T-helper 2 cell treated with Interferon-gamma antibody and Interleukin-4, amounts not matched to agents 5 μg/mL and 100 μg/mL, for 36 hours (primary cell): ENCODE data around the gene JDP2.

Source experiments
- DNase-seq: peaks from one replicate; pipeline ENCODE4 v3.0.0; 2021; ENCODE audit warnings: low spot score
- H3K27ac Mint-ChIP-seq: one replicate; pipeline ENCODE4 v1.8.0; 2021; ENCODE audit warnings: mild to moderate bottlenecking, mixed read lengths
- H3K27me3 Mint-ChIP-seq: one replicate; pipeline ENCODE4 v1.8.0; 2021; ENCODE audit warnings: low read depth, mixed read lengths
- H3K36me3 Mint-ChIP-seq: one replicate; pipeline ENCODE4 v1.8.0; 2021; ENCODE audit warnings: low read depth, mixed read lengths
- H3K4me1 Mint-ChIP-seq: one replicate; pipeline ENCODE4 v1.8.0; 2021; ENCODE audit warnings: low read depth, mixed read lengths
- H3K4me3 Mint-ChIP-seq: one replicate; pipeline ENCODE4 v1.8.0; 2022; ENCODE audit warnings: mild to moderate bottlenecking, moderate library complexity, mixed read lengths
- H3K9me3 Mint-ChIP-seq: one replicate; pipeline ENCODE4 v1.8.0; 2021; ENCODE audit warnings: mixed read lengths

The JDP2 gene

DNA sequence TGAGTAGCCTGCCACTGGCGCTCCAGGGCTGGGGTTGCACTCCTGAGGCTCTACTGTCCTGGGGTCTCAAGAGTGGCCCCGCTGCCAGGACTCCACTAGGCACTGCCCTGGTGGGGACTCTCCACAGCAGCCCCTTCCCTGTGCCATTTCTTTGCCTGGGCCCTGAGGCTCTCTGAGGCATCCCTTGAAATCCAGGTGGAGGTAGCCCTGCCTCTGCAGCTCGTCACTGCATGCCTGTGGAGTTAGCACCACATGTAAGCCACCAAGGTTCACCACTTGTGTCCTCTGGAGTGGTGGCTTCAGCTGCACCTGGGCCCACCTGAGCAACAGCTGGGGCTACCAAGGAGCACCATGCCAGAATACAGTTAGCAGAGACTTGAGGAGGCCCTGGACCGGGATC lies 54.5 kb downstream of the JDP2 start:
- DNase-seq = no peak
- Mint-ChIP-seq H3K36me3 (no peaks in the 10 kb centered on the region), H3K27ac (no peak overlapping the region), H3K9me3 (peaks cover 5% of the 10 kb centered on the region), H3K27me3 (no peaks in the 10 kb centered on the region), H3K4me1 (peaks cover 16% of the 10 kb centered on the region), H3K4me3 (no peak overlapping the region)

DNA sequence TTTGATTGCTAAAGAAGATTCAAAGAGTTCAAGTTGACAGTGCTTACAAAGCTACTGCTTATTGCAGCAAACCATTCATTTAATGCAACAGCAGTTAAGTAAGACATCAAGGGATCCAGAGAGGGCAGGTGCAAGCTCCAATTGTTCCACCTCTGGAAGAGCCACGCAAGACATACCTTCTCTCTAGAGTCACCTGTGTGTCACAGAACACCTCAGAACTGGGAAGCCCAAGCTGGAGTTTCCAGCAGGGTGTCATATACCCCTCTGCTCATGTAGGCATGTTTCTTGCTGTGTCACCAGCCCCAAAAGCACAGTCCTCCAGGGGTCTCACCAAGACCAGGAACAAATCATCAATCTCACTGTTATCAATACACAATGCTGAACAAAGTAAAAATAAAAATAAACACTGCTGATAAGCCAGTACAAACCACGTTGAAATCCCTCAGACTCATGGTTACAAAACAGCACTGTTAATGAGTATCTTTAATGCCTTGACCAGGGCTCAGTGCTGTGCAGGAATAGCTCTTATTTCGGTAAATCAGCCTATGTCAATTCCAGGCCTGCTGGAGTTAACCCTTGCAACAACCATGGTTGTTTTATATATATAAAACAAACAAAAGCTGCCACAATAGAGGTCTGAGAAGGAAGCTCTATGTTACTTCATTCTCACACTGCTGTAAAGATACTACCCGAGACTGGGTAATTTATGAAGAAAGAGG lies 57.0 kb downstream of the JDP2 start:
- no peak for DNase-seq
- Mint-ChIP-seq H3K9me3 (peaks cover 5% of the 10 kb centered on the region), H3K36me3 (no peaks in the 10 kb centered on the region), H3K27ac (no peak overlapping the region), H3K4me3 (no peak overlapping the region), H3K27me3 (no peaks in the 10 kb centered on the region), H3K4me1 (peaks cover 23% of the 10 kb centered on the region)

DNA sequence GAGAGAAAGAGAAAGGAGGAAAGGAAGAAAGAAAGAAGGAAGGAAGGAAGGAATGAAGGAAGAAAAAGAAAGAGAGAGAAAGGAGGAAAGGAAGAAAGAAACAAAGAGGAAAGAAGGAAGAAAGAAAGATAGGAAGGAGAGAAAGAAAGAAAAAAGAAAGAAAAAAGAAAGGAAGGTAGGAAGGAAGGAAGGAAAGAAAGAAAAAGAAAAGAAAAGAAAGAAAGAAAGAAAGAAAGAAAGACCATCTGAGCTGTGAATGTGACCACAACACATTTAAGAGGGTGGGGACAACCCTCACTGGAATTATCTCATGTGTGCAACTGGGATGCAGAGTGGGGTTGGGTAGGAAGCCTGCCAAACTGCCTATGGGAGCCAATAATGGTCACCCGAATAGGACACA lies 58.5 kb downstream of the JDP2 start:
- Mint-ChIP-seq H3K27me3 (no peaks in the 10 kb centered on the region), H3K9me3 (peaks cover 5% of the 10 kb centered on the region), H3K27ac (peak overlapping the region; percentile 28), H3K4me1 (peaks cover 25% of the 10 kb centered on the region), H3K4me3 (no peak overlapping the region), H3K36me3 (no peaks in the 10 kb centered on the region)
- DNase-seq = no peak

DNA sequence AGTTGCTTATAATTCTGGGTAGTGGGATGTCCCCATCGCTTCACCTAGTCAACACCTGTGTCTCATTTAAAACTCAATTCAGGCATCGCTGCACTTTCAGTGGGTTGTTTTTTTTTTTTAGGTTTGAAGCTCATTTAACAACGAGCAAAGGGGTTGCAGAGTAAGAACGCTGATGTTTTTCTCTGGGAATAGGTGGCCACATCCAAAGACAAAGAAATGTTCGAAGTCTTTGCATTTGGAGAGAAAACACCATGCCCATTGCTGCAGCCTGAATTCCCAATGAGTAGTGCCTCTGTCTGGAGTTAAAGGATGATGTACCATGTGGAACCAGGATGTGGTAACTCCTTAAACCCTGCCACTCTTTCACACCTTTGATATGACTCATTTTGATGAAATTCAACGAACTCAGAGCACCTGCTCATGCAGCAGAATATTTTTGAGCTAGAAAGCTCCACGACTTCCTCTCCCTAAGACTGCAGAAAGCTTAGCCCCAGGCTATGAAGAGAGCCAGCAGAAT lies 59.4 kb downstream of the JDP2 start:
- H3K27me3 Mint-ChIP-seq = no peaks in the 10 kb centered on the region
- peak; percentile 31 for DNase-seq
- peak overlapping the region; percentile 38 for H3K27ac Mint-ChIP-seq
- peak overlapping the region; percentile 11 for H3K4me3 Mint-ChIP-seq
- H3K36me3 Mint-ChIP-seq = no peaks in the 10 kb centered on the region
- peaks cover 5% of the 10 kb centered on the region for H3K9me3 Mint-ChIP-seq
- peaks cover 31% of the 10 kb centered on the region for H3K4me1 Mint-ChIP-seq

DNA sequence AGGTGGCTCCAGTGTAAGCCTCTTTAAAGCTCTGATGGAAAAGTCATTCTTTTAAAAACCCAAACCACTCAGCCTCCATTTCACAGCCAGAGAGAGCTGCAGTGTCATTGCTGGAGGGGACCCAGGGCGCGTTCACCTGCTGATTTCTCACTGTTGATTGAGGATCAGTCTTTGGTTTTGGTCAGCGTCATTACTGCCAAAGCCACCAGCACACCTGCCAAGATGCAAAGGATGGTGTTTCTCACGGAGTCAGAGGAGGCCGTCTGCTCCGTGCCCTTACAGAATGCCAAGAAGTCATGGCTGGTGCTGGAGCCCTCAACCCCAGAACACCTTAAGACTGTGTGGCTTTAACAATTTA lies 61.6 kb downstream of the JDP2 start:
- H3K4me3 Mint-ChIP-seq = no peak overlapping the region
- peaks cover 5% of the 10 kb centered on the region for H3K9me3 Mint-ChIP-seq
- H3K36me3 Mint-ChIP-seq = no peaks in the 10 kb centered on the region
- peaks cover 45% of the 10 kb centered on the region for H3K4me1 Mint-ChIP-seq
- H3K27ac Mint-ChIP-seq = no peak overlapping the region
- peak; percentile 3 for DNase-seq
- no peaks in the 10 kb centered on the region for H3K27me3 Mint-ChIP-seq

DNA sequence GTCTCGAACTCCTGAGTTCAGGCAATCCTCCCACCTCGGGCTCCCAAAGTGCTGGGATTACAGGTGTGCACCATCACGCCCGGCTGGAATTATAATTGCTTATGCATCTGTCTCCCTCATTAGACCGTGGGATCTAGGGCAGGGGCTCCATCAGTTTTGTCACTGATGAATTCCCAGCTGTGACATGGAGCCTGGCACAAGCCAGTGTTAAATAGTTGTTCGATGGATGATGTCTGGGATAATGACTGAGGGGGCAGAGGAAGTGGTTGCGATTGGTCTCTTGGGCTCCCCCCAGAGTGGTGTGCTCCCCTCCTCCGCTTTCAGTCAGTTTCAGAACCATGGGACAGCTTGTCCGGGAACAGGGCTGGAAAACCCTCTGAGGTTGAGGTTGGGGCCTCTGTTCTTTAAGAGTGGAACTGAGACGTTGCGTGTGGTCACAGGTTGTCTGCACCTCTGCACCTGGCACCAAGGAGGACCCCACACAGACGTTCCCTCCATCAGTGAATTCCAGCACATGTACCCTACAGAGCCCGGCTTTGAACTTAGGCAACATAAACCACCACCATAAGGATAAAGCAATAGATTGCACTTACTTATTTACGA lies 63.7 kb downstream of the JDP2 start:
- Mint-ChIP-seq H3K9me3 (no peaks in the 10 kb centered on the region), H3K4me1 (peaks cover 55% of the 10 kb centered on the region), H3K27me3 (no peaks in the 10 kb centered on the region), H3K4me3 (no peak overlapping the region), H3K36me3 (no peaks in the 10 kb centered on the region), H3K27ac (no peak overlapping the region)
- peak; percentile 2 for DNase-seq

DNA sequence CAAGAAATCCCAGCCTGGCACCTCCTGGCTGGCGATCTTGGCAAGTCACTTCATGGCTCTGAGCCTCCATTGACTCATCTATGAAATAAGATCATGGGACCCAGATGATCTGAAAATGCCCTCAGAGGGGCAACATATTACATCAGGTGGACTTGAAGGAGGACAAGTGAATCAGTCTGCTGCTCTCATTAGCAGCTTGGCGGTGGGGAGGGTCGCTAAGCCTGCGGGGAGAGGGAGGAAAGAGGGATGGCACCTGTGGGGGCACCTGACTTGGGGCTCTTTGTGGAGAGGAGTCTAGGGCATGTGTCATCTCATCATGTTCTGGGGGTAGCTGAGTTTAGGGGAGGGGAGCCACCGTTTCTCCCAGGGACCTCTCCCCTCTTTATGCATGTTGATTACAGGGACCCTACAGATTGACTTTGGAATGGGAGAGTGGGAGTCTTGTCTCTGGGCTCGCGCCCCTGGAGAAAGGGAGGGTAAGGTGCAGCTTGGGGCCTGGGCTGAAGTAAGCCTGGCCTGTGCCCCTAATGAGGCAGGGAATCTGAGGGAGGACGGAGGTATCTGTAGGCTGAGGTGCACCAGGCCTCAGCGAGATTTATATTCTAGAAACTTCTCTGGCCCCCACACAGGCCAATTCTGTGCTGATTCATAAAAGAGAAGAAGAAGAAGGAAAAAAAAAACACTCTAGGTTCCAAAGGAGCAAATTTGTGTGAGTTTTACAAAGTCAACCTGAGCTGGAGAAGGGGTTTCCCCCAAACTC lies 65.2 kb downstream of the JDP2 start:
- Mint-ChIP-seq H3K4me3 (no peak overlapping the region), H3K9me3 (no peaks in the 10 kb centered on the region), H3K36me3 (no peaks in the 10 kb centered on the region), H3K27ac (no peak overlapping the region), H3K27me3 (no peaks in the 10 kb centered on the region), H3K4me1 (peaks cover 61% of the 10 kb centered on the region)
- peak; percentile 3 for DNase-seq

DNA sequence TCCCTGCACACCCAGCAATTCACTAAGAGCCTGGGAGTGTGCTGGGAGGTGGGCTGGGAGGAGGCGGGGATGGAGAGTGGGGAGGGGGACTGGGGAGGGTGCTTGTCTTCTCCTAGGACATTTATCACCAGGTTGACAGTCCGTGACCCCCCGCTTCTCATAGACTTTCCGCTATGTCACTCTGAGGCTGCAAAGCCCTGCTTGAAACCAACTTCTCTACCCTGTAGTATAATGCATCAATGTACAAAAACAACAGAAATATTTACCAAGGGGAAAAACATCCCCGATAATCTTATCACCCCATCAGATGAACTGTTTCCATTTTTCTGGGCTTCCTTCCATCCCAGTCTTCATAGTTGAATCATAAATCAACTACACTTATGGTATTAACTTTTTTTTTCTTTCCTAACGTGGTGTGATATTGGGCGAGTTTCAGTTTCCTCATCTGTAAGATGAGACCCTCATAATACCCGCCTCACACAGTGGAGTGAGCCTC lies 65.8 kb downstream of the JDP2 start:
- H3K4me1 Mint-ChIP-seq = peaks cover 60% of the 10 kb centered on the region
- H3K9me3 Mint-ChIP-seq = no peaks in the 10 kb centered on the region
- no peaks in the 10 kb centered on the region for H3K36me3 Mint-ChIP-seq
- H3K27ac Mint-ChIP-seq = peak overlapping the region; percentile 2
- H3K4me3 Mint-ChIP-seq = no peak overlapping the region
- H3K27me3 Mint-ChIP-seq = no peaks in the 10 kb centered on the region
- peak; percentile 32 for DNase-seq

DNA sequence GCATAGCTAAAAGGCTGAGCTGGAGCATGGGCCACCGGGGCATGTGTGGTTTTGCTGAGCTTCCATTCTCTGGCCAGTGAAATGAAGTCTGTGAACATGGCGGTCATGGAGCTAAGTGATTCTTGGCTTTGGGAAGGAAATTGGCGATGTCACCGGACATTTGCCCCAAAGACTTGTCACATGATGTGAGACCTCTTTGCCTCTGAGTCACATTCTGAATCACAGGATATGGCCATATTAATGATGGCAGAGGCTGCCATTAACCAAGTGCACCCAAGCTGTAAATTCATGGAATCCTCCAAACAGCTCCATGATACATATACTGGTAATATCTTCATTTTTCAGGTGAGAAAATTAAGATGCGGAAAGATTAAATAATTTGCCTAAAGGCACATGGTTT lies 67.1 kb downstream of the JDP2 start:
- Mint-ChIP-seq H3K4me1 (peaks cover 62% of the 10 kb centered on the region), H3K27me3 (no peaks in the 10 kb centered on the region), H3K9me3 (no peaks in the 10 kb centered on the region), H3K27ac (peak overlapping the region; percentile 50), H3K4me3 (peak overlapping the region; percentile 19), H3K36me3 (peaks cover 3% of the 10 kb centered on the region)
- DNase-seq = no peak

DNA sequence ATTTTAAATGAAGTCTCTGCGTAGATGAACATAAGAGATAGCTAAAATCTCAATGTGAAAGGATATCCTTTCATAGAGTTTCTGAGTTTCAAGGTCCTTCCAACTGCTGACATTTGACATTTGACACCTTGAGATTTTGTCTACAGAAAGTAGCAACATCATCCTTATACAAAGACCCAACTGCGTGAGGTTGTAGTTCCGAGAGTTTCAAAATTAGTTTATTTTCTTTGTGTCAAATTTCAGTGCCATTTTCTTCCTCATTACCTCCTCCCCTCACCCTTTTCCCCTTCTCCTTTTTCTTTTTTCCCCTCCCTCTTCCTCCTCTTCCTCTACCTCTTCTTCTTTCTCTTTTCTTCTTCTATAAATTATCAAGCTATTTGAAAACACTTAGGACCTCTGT lies 67.6 kb downstream of the JDP2 start:
- DNase-seq = no peak
- Mint-ChIP-seq H3K4me3 (no peak overlapping the region), H3K4me1 (peaks cover 60% of the 10 kb centered on the region), H3K27ac (peak overlapping the region; percentile 4), H3K36me3 (peaks cover 3% of the 10 kb centered on the region), H3K9me3 (no peaks in the 10 kb centered on the region), H3K27me3 (no peaks in the 10 kb centered on the region)

DNA sequence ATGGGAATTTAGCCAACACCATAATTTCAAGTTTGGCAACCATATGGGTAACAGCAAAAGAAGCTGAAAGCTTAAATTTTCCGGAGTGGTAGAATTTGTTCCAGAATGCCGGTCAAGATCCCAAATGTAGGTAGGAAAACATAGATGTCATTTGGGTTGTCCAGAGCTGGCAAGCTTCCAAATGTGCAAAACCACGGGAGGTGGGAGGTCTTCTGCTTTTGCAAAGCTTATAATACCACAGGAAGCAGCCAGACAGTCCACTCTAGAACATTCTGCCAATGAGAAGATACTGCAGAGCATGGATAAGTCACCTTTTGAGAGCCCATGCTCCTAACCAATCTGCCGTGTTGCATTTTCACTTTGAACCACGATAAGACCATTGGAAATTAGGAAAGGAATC lies 68.1 kb downstream of the JDP2 start:
- peaks cover 3% of the 10 kb centered on the region for H3K36me3 Mint-ChIP-seq
- H3K4me1 Mint-ChIP-seq = peaks cover 61% of the 10 kb centered on the region
- no peaks in the 10 kb centered on the region for H3K27me3 Mint-ChIP-seq
- H3K9me3 Mint-ChIP-seq = no peaks in the 10 kb centered on the region
- H3K4me3 Mint-ChIP-seq = no peak overlapping the region
- H3K27ac Mint-ChIP-seq = peak overlapping the region; percentile 63
- DNase-seq = no peak

DNA sequence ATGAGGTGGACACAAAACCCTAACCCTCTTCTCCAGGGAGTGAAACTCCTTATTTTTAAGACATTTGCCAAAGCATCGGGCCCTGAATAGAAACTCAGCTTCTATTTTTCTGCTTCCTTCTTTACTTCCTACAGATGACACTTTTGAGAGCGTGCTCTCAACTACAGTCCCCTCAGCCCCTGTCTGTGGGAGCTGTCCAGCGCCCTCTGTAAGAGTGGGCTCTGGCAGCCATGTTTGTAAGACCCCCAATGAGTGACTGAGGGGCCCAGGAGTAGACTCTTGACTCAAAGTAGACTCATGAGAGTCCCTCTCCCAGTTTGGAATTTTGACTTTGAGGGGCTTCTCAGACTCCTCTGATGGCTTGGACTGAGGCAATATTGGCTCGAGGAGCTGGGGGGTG lies 68.9 kb downstream of the JDP2 start:
- Mint-ChIP-seq H3K27ac (peak overlapping the region; percentile 78), H3K36me3 (peaks cover 3% of the 10 kb centered on the region), H3K4me1 (peaks cover 65% of the 10 kb centered on the region), H3K27me3 (no peaks in the 10 kb centered on the region), H3K4me3 (peak overlapping the region; percentile 54), H3K9me3 (no peaks in the 10 kb centered on the region)
- DNase-seq = no peak

DNA sequence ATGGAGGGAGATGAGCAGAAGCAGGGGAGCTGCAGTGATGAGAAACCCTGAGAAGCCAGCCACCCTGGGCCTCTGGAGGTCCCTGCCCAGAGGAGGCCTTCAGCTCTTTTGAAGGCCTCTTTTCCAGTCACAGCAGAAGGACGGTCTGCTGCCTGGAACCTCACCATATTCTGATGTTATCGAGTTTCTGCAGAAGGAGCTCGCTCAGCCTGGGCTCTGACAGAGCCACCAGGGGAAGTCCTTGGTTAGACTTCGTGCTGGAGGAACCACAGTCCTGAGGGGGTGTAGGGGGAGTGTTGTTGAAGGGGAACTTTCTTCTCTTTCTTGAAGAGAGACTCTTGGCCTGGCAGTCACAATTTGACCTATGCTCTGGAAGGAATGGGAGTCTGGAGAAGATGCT lies 69.4 kb downstream of the JDP2 start:
- no peaks in the 10 kb centered on the region for H3K9me3 Mint-ChIP-seq
- H3K4me3 Mint-ChIP-seq = peak overlapping the region; percentile 54
- H3K36me3 Mint-ChIP-seq = peaks cover 3% of the 10 kb centered on the region
- H3K27me3 Mint-ChIP-seq = no peaks in the 10 kb centered on the region
- peak overlapping the region; percentile 78 for H3K27ac Mint-ChIP-seq
- peaks cover 61% of the 10 kb centered on the region for H3K4me1 Mint-ChIP-seq
- peak; percentile 85 for DNase-seq

DNA sequence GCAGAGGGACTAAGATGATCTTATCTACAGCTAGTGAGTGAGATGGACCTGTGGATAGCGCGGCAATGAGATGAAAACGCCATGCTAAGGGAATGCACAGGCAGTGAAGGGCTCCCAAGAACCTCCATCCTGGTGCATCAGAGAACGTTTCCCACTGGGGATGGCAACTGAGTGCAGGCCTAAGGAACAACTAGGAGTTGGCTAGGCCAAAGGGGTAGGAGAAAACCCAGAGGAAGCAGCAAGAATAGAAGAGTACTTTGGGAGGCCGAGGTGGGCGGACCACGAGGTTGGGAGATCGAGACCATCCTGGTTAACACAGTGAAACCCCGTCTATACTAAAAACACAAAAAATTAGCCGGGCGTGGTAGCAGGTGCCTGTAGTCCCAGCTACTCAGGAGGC lies 69.9 kb downstream of the JDP2 start:
- Mint-ChIP-seq H3K4me3 (peak overlapping the region; percentile 54), H3K36me3 (peaks cover 3% of the 10 kb centered on the region), H3K27ac (peak overlapping the region; percentile 78), H3K4me1 (peaks cover 57% of the 10 kb centered on the region), H3K9me3 (no peaks in the 10 kb centered on the region), H3K27me3 (no peaks in the 10 kb centered on the region)
- no peak for DNase-seq
